GM21528 (cell line): ENCODE data around the gene KLHL29.
"Not testable (repeated sequence)": the region's sequence is repeated elsewhere in the genome, so short reads cannot be mapped to it uniquely, and the experiment has no call there.

Experiments
- ATAC-seq: cut with Tn5 transposase; IDR thresholded peaks from one replicate; pipeline ENCODE4 v1.9.1; 2021; ENCODE audit warnings: mild to moderate bottlenecking, moderate library complexity; ENCODE audit not compliant: unreplicated experiment, low FRiP score

The KLHL29 gene

DNA sequence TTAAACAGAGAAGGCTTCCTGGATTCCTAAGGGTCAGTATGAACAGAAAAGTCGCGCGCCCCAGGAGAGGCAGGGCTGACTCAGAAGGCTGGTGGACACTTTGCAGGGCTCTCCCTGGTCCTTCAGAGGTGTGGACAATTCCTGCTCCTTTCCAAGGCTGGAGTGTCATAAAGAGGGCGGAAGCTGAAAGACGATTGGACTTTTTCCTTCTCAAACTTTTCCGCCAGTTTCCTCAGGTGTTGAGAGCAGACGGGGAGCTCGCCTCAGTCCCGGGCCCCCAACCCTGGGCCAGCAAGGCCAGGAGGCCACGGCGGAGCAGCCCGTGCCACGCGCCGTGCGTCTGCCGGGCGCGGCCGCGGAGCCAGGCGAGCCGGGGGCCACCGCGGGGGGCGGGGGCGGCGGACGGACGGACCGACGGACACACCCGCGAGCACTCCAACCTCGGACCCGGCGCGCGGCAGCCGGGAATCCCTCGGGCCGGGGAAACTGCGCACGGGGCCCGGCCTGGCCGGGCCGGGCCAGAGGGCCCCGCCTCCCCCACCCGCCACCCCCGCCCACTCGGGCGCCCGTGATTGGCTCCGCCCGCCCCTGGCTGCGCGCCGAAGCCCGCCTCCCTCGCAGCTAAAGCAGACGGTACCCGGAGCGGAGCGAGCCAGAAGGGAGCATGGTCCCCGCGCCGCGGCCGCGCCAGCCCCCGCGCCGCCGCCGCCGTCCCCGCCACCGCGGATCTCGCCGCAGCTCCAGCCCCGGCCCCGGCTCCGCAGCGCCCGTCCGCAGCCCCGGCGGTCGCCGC is at the start of gene KLHL29:
Gene KLHL29, plus strand, starts transcription at position 629 of the 793 bp plus-strand sequence. CDS start 177,018 bp downstream, outside the sequence.
- ATAC-seq, result peak; percentile 73

DNA sequence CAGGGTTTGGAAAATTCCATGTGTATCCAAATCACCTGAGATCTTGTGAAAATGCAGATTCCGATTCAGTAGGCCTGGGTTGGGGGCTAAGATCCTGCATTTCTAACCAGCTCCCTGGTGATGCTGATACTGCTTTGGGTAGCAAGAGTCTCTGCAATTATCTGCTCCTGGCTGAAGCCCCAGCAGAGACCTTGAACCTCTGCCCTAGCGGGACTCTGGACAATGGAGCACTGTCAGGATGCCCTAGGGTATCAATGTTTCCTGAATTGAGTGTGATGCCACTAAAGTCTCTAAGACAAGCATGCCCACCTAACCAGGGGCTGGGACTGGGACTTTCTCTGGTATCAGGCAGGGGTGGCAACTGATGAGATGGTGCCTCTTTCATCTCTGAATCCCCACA is 49.4 kb upstream of the KLHL29 start:
- ATAC-seq, result no peak

DNA sequence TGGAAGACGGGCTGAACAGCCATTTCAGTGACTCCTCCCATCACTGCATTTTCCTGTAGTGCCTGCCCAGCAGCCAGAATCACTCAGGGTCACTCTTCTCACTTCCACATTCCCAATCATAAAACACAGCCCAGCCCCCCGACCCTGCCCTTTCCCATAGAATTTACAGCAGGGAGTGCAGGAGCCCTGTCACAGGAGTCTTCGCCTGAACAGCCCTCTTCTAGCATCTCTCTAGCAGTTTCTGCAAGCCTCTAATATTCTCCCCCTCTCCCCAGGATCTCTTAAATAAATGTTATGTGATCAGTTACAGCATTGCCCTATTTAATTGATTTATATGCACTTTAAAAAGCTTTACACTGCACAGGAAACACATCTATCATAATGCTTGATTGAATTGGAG is 42.9 kb upstream of the KLHL29 start:
- ATAC-seq, result no peak

- ATAC-seq, result no peak
These were observed 39.0 kb upstream of the KLHL29 start for GRCh38 chr2:23346029-23346428.

DNA sequence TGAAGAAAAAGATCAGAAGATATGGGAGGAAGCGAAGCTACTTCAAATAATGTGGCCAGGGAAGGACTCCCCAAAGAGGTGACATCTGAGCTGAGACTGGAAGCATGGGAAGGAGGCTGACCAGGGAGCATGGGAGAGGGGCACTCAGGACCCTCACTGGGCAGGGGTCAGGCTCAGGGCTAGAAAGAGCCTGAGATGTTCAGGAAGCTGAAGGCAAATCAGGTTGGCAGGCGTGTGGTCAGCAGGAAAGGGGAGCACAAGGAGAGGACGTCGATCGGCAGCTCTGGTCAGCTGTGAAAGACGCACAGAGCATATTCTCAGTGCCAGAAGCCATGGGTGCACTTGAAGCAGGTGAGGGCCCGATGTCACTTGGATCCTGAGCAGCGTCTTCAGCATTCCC is 38.2 kb upstream of the KLHL29 start:
- no peak for ATAC-seq

GRCh38 chr2:23347471-23348092 is 37.4 kb upstream of the KLHL29 start:
- no peak for ATAC-seq

DNA sequence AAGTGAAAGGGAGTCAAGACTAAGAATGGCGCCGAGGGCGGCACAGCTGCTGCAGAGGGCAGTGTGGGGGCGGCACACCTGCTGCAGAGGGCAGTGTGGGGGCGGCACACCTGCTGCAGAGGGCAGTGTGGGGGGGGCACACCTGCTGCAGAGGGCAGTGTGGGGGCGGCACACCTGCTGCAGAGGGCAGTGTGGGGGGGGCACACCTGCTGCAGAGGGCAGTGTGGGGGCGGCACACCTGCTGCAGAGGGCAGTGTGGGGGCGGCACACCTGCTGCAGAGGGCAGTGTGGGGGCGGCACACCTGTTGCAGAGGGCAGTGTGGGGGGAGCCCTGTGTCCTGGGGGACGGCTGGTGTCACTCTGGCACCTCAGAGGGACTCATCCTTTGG is 36.9 kb upstream of the KLHL29 start:
- ATAC-seq, result not testable (repeated sequence)

GRCh38 chr2:23349508-23349907 is 35.5 kb upstream of the KLHL29 start:
- ATAC-seq, result no peak

GRCh38 chr2:23350041-23350791 is 34.8 kb upstream of the KLHL29 start:
- no peak for ATAC-seq

DNA sequence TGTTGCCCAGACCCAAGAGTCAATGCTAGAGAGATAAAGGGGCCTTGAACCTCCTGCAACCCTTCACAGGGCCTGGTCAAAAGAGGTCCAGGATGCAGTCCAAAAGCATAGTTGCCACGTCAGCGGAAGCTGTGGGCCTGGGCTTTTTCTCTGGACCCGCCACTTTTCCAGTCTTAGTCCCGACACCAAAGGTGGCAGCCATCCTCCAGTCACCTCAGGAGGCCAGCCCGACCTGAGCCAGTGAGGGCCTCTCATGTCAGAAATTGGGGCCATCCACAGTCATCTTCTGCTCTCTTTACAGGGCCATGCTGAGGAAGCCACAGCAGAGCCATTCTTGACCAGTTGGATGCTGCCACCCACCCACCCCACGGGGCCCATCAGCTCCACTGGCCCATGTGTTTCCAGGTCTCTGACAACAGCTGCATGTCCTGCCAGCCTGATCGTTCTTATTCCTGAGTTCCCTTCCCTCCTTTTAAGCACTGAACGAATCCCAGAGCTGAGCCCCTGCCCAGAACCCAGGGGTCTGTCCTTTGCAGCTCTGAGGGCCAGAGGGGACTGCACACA is 34.1 kb upstream of the KLHL29 start:
- no peak for ATAC-seq

DNA sequence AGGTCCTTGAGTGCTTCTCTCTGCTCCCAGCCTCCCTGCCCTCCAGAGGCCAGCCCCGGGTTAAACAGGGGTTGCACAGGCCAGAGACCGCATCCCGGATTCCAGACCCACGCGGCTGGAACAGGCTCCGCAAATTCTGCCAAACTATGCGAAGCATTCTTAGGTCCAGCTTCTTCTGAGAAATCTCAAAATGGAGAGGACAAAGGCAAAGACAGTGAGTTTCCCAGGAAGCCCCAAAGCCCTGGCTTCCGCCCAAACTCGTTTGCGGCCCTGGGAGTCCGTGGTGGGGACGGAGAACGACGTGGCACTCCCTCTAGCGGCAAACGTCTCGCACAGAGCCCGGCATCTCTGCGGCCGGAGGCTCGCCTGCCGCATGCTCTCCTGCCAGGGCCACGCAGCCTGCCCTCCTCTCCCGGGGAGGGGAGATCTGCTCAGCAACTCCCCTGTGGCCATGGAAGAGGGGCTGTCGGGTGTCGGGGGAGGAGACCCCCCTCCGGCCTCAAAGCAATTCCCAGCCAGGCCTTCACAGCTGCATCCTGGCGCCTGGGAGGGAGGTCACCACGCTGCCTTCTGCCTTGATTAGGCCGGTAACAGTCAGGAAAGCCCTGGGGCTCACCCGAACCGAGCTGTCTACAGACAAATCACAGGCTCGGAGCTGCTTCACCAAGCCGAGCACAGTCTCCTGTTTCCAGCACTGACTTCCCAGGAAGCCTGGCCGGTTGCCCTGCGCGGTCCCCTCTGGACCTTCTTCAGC is 33.4 kb upstream of the KLHL29 start:
- peak; percentile 93 for ATAC-seq

DNA sequence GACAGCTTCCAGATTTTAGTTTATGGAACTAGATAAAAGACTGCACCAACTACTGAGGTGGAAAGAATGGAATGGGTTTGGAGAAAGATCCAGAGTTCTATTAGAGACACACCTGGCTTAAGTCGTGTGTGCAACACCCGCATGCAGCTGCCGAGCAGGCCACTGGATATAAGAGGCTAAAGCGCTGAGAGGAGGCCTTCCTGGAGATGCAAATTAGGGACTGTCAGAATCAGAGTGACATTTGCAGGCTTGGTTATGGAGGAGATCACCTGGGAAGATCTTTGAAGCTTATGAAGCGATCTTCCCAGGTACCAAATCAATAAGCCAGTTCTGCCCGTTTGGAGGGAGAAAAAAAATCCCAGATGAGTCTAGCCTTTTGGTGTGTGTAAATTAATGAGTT is 30.4 kb upstream of the KLHL29 start:
- ATAC-seq, result no peak

DNA sequence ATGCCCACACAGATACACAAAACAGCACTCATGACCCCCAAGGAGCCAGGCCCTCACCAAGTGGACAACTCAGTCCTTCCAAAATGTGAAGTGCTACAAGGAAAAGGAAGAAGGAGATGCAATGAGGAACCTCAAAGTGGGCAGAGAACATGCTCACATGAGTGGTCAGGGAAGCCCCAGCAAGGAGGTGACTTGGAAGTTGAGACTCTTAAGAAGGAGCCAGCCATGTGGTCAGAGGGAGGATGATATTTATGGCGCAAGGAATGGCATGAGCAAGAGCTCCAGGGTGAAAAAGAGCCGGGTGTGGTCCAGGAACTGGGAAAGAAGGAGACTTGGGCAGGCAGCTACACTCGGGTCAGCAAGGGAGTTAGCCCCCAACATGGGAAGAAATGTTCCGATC is 30.0 kb upstream of the KLHL29 start:
- ATAC-seq, result no peak

GRCh38 chr2:23356711-23357110 is 28.3 kb upstream of the KLHL29 start:
- ATAC-seq, result no peak

GRCh38 chr2:23359631-23360567 is 25.1 kb upstream of the KLHL29 start:
- no peak for ATAC-seq

- ATAC-seq, result no peak
These were observed 24.3 kb upstream of the KLHL29 start for GRCh38 chr2:23360571-23361125.

DNA sequence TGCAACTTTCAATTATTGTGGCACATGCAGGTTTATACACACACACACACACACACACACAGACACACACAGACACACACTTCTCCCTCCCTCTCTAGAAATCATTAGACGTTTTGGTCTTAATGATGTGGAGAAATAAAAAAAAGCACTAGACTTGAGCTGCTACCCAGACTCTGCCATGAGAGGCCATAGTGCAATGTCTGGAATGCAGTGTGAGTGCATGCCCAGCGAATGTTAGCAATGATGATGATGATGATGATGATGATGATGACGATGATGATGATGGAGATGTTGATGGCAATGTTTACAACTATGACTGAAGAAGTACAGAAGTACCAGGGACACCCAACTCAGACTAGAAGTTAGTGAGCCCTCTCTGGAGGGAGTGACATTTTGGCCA is 23.8 kb upstream of the KLHL29 start:
- no peak for ATAC-seq

DNA sequence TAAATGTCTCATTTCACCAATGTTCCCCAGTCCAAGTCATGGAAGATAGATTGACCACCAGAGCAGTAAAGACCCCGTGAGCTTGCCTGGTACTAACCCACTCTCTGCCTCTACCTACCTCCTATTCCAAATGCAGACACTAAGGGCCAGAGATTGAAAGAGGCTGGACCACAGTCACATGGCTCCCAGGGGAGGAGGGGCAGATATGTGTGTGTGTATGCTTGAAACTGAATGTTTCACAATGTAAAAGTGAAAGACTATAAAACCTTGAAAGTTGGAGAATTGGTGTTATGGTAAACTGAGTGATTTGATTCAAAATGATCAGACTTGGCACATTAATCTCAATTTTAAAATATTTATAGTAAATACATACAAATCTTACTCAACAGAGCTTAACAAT is 21.7 kb upstream of the KLHL29 start:
- no peak for ATAC-seq

DNA sequence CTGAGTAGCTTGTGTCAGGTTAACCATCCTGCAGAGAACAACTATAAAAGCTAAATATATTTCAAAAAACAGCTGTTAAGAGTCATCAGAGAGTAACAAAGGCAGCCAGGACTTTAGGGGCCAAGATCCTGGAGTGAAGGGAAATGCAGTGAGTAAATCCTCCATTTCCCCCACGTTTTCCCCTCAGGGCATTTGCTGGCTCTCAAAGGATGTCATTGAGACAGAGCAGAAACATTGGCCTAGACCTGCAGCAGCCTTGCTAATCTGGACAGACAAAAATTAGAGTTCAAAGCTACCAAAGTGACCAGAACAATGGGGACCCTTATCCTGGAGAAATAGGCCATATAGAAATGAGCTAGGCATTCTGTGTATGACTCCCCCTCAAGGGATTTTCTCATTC is 21.1 kb upstream of the KLHL29 start:
- ATAC-seq, result no peak
